ENCODE data around the gene UGDH.

- TF ChIP-seq FOSL1 (IDR thresholded peaks at IDR 0.05; ENCODE audit: insufficient read depth, low read depth, low read length) (no peak), CTCF (IDR thresholded peaks at IDR 0.05; ENCODE audit: control extremely low read depth in 1 of 3, insufficient read depth in 1 of 3, low read depth in 1 of 3, low read length in 3 of 3) (no peak), POLR2A (IDR thresholded peaks at IDR 0.05; ENCODE audit: control extremely low read depth in 1 of 2, low read depth in 2 of 2, low read length in 2 of 2) (no peak), NANOG (IDR thresholded peaks at IDR 0.05; ENCODE audit: insufficient read depth, low read depth, low read length, poor library complexity, severe bottlenecking) (no peak)
Measured at GRCh38 chr4:39528061-39528465, 824 bp upstream of the UGDH start.

Measured in H1 (cell line).